Mesodermal cell (in vitro differentiated cells): Measurements from ENCODE around the gene MKNK1.

Experiments used
- H3K27ac ChIP-seq: 2 replicates; pipeline ENCODE4 v1.7.0; 2013; ENCODE audit warnings: mild to moderate bottlenecking, low read depth, low read length, moderate library complexity; ENCODE audit not compliant: severe bottlenecking
- H3K36me3 ChIP-seq: 2 replicates; pipeline ENCODE4 v1.7.1; 2013; ENCODE audit warnings: mild to moderate bottlenecking, low read length, moderate library complexity; ENCODE audit not compliant: control insufficient read depth, insufficient read depth
- H3K4me1 ChIP-seq: one replicate; pipeline ENCODE4 v1.7.1; 2013; ENCODE audit warnings: mild to moderate bottlenecking, low read length; ENCODE audit not compliant: insufficient read depth, control insufficient read depth, poor library complexity, severe bottlenecking
- H3K4me3 ChIP-seq: 2 replicates; pipeline ENCODE4 v1.7.0; 2013; ENCODE audit warnings: low read length, control low read depth, mild to moderate bottlenecking; ENCODE audit not compliant: insufficient read depth, poor library complexity, severe bottlenecking; ENCODE audit errors: extremely low read depth
- H3K9me3 ChIP-seq: 2 replicates; pipeline ENCODE4 v1.7.1; 2013; ENCODE audit warnings: mild to moderate bottlenecking, low read length, moderate library complexity; ENCODE audit not compliant: control insufficient read depth
- WGBS, 2 experiments: methylation state at CpG; one replicate each; pipeline ENCODE4 v1.1.5; 2013; ENCODE audit warnings: missing lambda C conversion rate in 2 of 2; ENCODE audit not compliant: insufficient coverage in 2 of 2; 5-methylcytosine and 5-hydroxymethylcytosine counted together

The MKNK1 gene

GRCh38 chr1:46562498-46562897 lies 41.6 kb downstream of the MKNK1 start:
- no peak overlapping the region for H3K4me3 ChIP-seq
- no peaks in the 10 kb centered on the region for H3K4me1 ChIP-seq
- H3K27ac ChIP-seq: no peak overlapping the region
- 94 to 96% methylated on average over 14 to 15 of the region's 15 CpGs for whole genome bisulfite sequencing, 2 experiments
- H3K36me3 ChIP-seq: peaks cover 50% of the 10 kb centered on the region
- no peaks in the 10 kb centered on the region for H3K9me3 ChIP-seq

GRCh38 chr1:46558966-46559365 lies 45.1 kb downstream of the MKNK1 start:
- 95 to 98% methylated on average over 7 to 8 of the region's 8 CpGs for WGBS, 2 experiments
- Histone ChIP-seq H3K4me3 (no peak overlapping the region), H3K27ac (no peak overlapping the region), H3K36me3 (peaks cover 31% of the 10 kb centered on the region), H3K4me1 (no peaks in the 10 kb centered on the region), H3K9me3 (no peaks in the 10 kb centered on the region)

GRCh38 chr1:46558141-46558963 lies 45.7 kb downstream of the MKNK1 start:
- Histone ChIP-seq H3K4me1 (no peaks in the 10 kb centered on the region), H3K27ac (no peak overlapping the region), H3K36me3 (peaks cover 31% of the 10 kb centered on the region), H3K4me3 (no peak overlapping the region), H3K9me3 (no peaks in the 10 kb centered on the region)
- 67 to 70% methylated on average over 17 to 20 of the region's 20 CpGs for WGBS, 2 experiments

- WGBS, 2 experiments: 86 to 94% methylated on average over 4 to 5 of the region's 5 CpGs
- no peak overlapping the region for H3K4me3 ChIP-seq
- no peaks in the 10 kb centered on the region for H3K9me3 ChIP-seq
- H3K4me1 ChIP-seq: no peaks in the 10 kb centered on the region
- no peak overlapping the region for H3K27ac ChIP-seq
- peaks cover 22% of the 10 kb centered on the region for H3K36me3 ChIP-seq
Observed at GRCh38 chr1:46557403-46557802, 46.7 kb downstream of the MKNK1 start.

- H3K4me3 ChIP-seq: no peak overlapping the region
- H3K4me1 ChIP-seq: no peaks in the 10 kb centered on the region
- no peak overlapping the region for H3K27ac ChIP-seq
- no peaks in the 10 kb centered on the region for H3K9me3 ChIP-seq
- WGBS, 2 experiments: 83 to 90% methylated on average over 3 of the region's 3 CpGs
- H3K36me3 ChIP-seq: peaks cover 21% of the 10 kb centered on the region
Observed at GRCh38 chr1:46556822-46557221, 47.2 kb downstream of the MKNK1 start.

- H3K36me3 ChIP-seq: peaks cover 14% of the 10 kb centered on the region
- H3K9me3 ChIP-seq: no peaks in the 10 kb centered on the region
- no peak overlapping the region for H3K27ac ChIP-seq
- H3K4me3 ChIP-seq: no peak overlapping the region
- 87 to 88% methylated on average over 4 to 7 of the region's 7 CpGs for WGBS, 2 experiments
- no peaks in the 10 kb centered on the region for H3K4me1 ChIP-seq
Observed at GRCh38 chr1:46555826-46556619, 48.0 kb downstream of the MKNK1 start.

GRCh38 chr1:46554597-46555381 lies 49.3 kb downstream of the MKNK1 start:
- Histone ChIP-seq H3K27ac (no peak overlapping the region), H3K4me3 (no peak overlapping the region), H3K9me3 (no peaks in the 10 kb centered on the region), H3K4me1 (no peaks in the 10 kb centered on the region), H3K36me3 (peaks cover 8% of the 10 kb centered on the region)
- WGBS, 2 experiments: 93% methylated on average over 11 to 12 of the region's 12 CpGs

- no peak overlapping the region for H3K4me3 ChIP-seq
- H3K9me3 ChIP-seq: no peaks in the 10 kb centered on the region
- H3K4me1 ChIP-seq: no peaks in the 10 kb centered on the region
- WGBS, 2 experiments: 80 to 96% methylated on average over 1 to 3 of the region's 6 CpGs
- peaks cover 8% of the 10 kb centered on the region for H3K36me3 ChIP-seq
- no peak overlapping the region for H3K27ac ChIP-seq
Observed at GRCh38 chr1:46554236-46554596, 49.9 kb downstream of the MKNK1 start.

GRCh38 chr1:46553506-46553905 lies 50.6 kb downstream of the MKNK1 start:
- H3K4me1 ChIP-seq: no peaks in the 10 kb centered on the region
- H3K9me3 ChIP-seq: no peaks in the 10 kb centered on the region
- H3K4me3 ChIP-seq: no peak overlapping the region
- H3K27ac ChIP-seq: no peak overlapping the region
- WGBS, 2 experiments: 87 to 91% methylated on average over 2 to 3 of the region's 3 CpGs
- H3K36me3 ChIP-seq: peaks cover 2% of the 10 kb centered on the region

GRCh38 chr1:46552357-46553237 lies 51.5 kb downstream of the MKNK1 start:
- H3K4me3 ChIP-seq: no peak overlapping the region
- 88 to 95% methylated on average over 10 of the region's 10 CpGs for WGBS, 2 experiments
- no peaks in the 10 kb centered on the region for H3K4me1 ChIP-seq
- H3K9me3 ChIP-seq: no peaks in the 10 kb centered on the region
- H3K36me3 ChIP-seq: no peaks in the 10 kb centered on the region
- H3K27ac ChIP-seq: no peak overlapping the region
